Esophagus (tissue), 2 donors: ENCODE data around the gene XYLT2. TPM values are rescaled to one million over a fixed set of nuclear protein-coding genes. Genes with fewer than 3 reads are reported as not detected.

Source experiments
- H3K27ac ChIP-seq, 2 donors: one replicate each; pipeline ENCODE4 v1.5.1; 2013; ENCODE audit warnings: low read depth in 2 of 2, mild to moderate bottlenecking in 2 of 2, inconsistent platforms in 1 of 2, low read length in 1 of 2, moderate library complexity in 1 of 2
- H3K27me3 ChIP-seq, 2 donors: one replicate each; pipeline ENCODE4 v1.6.1; 2013; ENCODE audit warnings: low read length in 2 of 2, control low read depth in 1 of 2, mild to moderate bottlenecking in 1 of 2; ENCODE audit not compliant: insufficient read depth in 2 of 2, control insufficient read depth in 1 of 2
- H3K36me3 ChIP-seq, 2 donors: one replicate each; pipeline ENCODE4 v1.6.1; 2013; ENCODE audit warnings: low read length in 1 of 2; ENCODE audit not compliant: control insufficient read depth in 2 of 2, insufficient read depth in 2 of 2
- H3K4me1 ChIP-seq, 2 donors: one replicate each; pipeline ENCODE4 v1.6.1; 2013; ENCODE audit warnings: low read length in 1 of 2; ENCODE audit not compliant: control insufficient read depth in 2 of 2, insufficient read depth in 2 of 2
- H3K4me3 ChIP-seq, 2 donors: one replicate each; pipeline ENCODE4 v1.5.1; 2013; ENCODE audit warnings: low read length in 2 of 2, mild to moderate bottlenecking in 2 of 2, low read depth in 1 of 2, moderate library complexity in 1 of 2
- H3K9me3 ChIP-seq, 2 donors: one replicate each; pipeline ENCODE4 v1.6.1; 2013; ENCODE audit warnings: mild to moderate bottlenecking in 2 of 2, low read depth in 1 of 2, low read length in 1 of 2, moderate library complexity in 1 of 2; ENCODE audit not compliant: control insufficient read depth in 2 of 2, insufficient read depth in 1 of 2
- WGBS, 2 donors: extraction: QIAGEN DNeasy Blood & Tissue Kit; methylation state at CpG; one replicate each; pipeline ENCODE4 v1.1.7; 2013; 5-methylcytosine and 5-hydroxymethylcytosine counted together
- polyA plus RNA-seq, 2 donors: library from polyadenylated mRNA; stranded (reverse); fragments of 200-250 nt; gene quantifications; one replicate each; pipeline ENCODE4 v1.2.3, GENCODE V29; 2013
- donor health status: healthy with polysubstance abuse.
- donor health status: Bipolar disorder and iron deficiency.

XYLT2 gene
- polyA plus RNA-seq, 2 donors: 6.0 to 12.1 TPM

DNA sequence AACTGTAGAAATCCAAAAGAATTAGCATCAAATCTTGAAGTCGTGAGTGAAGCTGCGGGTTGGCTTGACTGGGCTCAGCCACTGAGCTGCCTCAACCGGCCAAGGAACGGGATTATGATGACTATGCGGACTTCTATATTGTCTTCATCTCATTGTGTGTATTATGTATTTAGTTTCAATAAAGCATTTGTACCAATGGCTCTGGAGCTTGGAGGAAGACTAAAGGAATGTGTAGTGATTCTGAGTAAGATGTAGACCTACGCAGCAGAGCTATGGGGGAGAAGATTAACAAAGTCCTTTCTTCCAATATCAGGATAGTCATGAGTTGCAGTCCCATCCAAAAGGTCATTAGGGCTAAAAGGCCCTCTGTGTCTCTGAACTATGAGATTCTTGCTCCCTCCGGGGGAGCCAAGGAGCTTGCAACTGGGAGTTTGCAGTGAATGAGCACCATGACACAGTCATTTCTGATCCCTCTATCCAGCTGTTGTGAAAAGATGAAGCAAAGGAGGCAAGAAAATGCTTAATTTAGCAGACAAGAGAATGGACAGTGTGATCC, 35.4 kb downstream of the XYLT2 start:
- H3K4me3 ChIP-seq: no peak overlapping the region
- 88 to 89% methylated on average over 7 of the region's 7 CpGs for whole genome bisulfite sequencing, 2 donors
- H3K4me1 ChIP-seq: no peaks in the 10 kb centered on the region
- H3K27me3 ChIP-seq: no peaks in the 10 kb centered on the region
- peaks cover 8 to 24% of the 10 kb centered on the region in 2 donors for H3K36me3 ChIP-seq
- no peaks in the 10 kb centered on the region for H3K9me3 ChIP-seq
- H3K27ac ChIP-seq: no peak overlapping the region

- Histone ChIP-seq H3K4me3 (no peak overlapping the region), H3K4me1 (no peaks in the 10 kb centered on the region), H3K27me3 (no peaks in the 10 kb centered on the region), H3K9me3 (no peaks in the 10 kb centered on the region), H3K36me3 (peaks cover 8 to 29% of the 10 kb centered on the region in 2 donors), H3K27ac (no peak overlapping the region)
- WGBS, 2 donors: 48 to 49% methylated on average over 3 of the region's 3 CpGs
Observed at GRCh38 chr17:50381920-50382319, 36.0 kb downstream of the XYLT2 start.

DNA sequence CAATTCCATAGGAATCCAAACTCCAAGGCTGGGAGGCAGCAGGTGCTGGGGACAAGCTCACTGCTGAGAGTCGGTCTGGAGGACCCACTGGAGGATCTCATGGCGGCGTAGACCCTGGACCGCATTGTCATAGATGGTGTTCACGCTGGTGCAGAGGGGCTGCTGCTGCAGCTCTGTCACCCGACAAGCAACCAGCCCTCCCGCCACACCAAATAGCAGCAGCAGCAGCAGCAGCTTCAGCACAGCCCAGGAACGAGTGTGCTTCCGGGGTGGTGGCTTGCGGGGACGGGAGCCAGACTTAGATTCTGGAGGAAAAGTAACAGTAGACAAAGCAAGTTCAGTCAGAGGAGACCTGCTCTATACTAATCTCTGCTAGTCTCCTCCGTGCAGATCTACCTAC, 37.0 kb downstream of the XYLT2 start:
- Histone ChIP-seq H3K36me3 (peaks cover 11 to 35% of the 10 kb centered on the region in 2 donors), H3K27ac (no peak overlapping the region), H3K4me3 (no peak overlapping the region), H3K4me1 (no peaks in the 10 kb centered on the region), H3K27me3 (no peaks in the 10 kb centered on the region), H3K9me3 (no peaks in the 10 kb centered on the region)
- 89 to 94% methylated on average over 12 of the region's 12 CpGs for WGBS, 2 donors

- H3K27ac ChIP-seq: no peak overlapping the region
- H3K4me3 ChIP-seq: no peak overlapping the region
- H3K27me3 ChIP-seq: no peaks in the 10 kb centered on the region
- peaks cover 16 to 47% of the 10 kb centered on the region in 2 donors for H3K36me3 ChIP-seq
- H3K9me3 ChIP-seq: no peaks in the 10 kb centered on the region
- no peaks in the 10 kb centered on the region for H3K4me1 ChIP-seq
- 68 to 71% methylated on average over 3 of the region's 3 CpGs for WGBS, 2 donors
Observed at GRCh38 chr17:50386510-50386909, 40.6 kb downstream of the XYLT2 start.

DNA sequence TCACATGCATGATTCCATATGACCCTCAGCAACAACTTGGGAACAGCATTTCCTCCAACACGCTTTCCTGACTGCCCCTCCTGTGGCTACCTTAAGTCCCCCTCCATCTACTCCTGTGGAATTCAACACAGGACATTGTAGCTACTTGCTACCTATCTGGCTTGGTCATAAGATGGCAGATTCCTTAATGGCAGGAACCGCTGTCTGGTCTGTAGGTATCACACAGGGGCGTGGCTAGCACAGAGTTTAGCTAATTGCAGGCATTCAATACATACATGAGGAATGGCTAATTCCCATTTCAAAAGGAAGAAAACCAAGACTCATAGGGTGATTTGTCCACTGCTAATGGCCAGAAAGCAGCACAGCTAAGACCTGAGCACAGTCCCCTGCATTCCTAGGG, 42.8 kb downstream of the XYLT2 start:
- no peaks in the 10 kb centered on the region for H3K9me3 ChIP-seq
- 94 to 97% methylated on average over 3 of the region's 3 CpGs for WGBS, 2 donors
- peaks cover 28 to 57% of the 10 kb centered on the region in 2 donors for H3K36me3 ChIP-seq
- H3K27me3 ChIP-seq: no peaks in the 10 kb centered on the region
- H3K4me1 ChIP-seq: no peaks in the 10 kb centered on the region
- no peak overlapping the region for H3K27ac ChIP-seq
- no peak overlapping the region for H3K4me3 ChIP-seq

GRCh38 chr17:50389534-50389933, 43.6 kb downstream of the XYLT2 start:
- Histone ChIP-seq H3K27me3 (no peaks in the 10 kb centered on the region), H3K9me3 (no peaks in the 10 kb centered on the region), H3K36me3 (peaks cover 30 to 62% of the 10 kb centered on the region in 2 donors), H3K27ac (no peak overlapping the region), H3K4me3 (no peak overlapping the region), H3K4me1 (no peaks in the 10 kb centered on the region)
- WGBS, 2 donors: 98 to 99% methylated on average over 6 of the region's 6 CpGs

GRCh38 chr17:50392621-50393020, 46.7 kb downstream of the XYLT2 start:
- H3K4me3 ChIP-seq: no peak overlapping the region
- WGBS, 2 donors: 72 to 86% methylated on average over 6 of the region's 6 CpGs
- no peaks in the 10 kb centered on the region for H3K27me3 ChIP-seq
- H3K36me3 ChIP-seq: peaks cover 28 to 45% of the 10 kb centered on the region in 2 donors
- H3K4me1 ChIP-seq: peaks cover 0 to 9% of the 10 kb centered on the region in 2 donors
- peaks cover 0 to 2% of the 10 kb centered on the region in 2 donors for H3K9me3 ChIP-seq
- H3K27ac ChIP-seq: no peak overlapping the region

GRCh38 chr17:50393700-50394099, 47.8 kb downstream of the XYLT2 start:
- 88 to 93% methylated on average over 5 of the region's 5 CpGs for WGBS, 2 donors
- H3K4me3 ChIP-seq: no peak overlapping the region
- peaks cover 22 to 37% of the 10 kb centered on the region in 2 donors for H3K36me3 ChIP-seq
- H3K4me1 ChIP-seq: peaks cover 0 to 9% of the 10 kb centered on the region in 2 donors
- no peaks in the 10 kb centered on the region for H3K27me3 ChIP-seq
- peaks cover 0 to 2% of the 10 kb centered on the region in 2 donors for H3K9me3 ChIP-seq
- H3K27ac ChIP-seq: no peak overlapping the region

GRCh38 chr17:50394711-50395110, 48.8 kb downstream of the XYLT2 start:
- H3K4me3 ChIP-seq: no peak overlapping the region
- H3K9me3 ChIP-seq: peaks cover 0 to 2% of the 10 kb centered on the region in 2 donors
- H3K27me3 ChIP-seq: no peaks in the 10 kb centered on the region
- H3K36me3 ChIP-seq: peaks cover 22 to 33% of the 10 kb centered on the region in 2 donors
- no peak overlapping the region for H3K27ac ChIP-seq
- 28 to 30% methylated on average over 3 of the region's 3 CpGs for WGBS, 2 donors
- H3K4me1 ChIP-seq: peaks cover 0 to 9% of the 10 kb centered on the region in 2 donors
